HCT116 (cell line): ENCODE data around the gene TOGARAM1. TPM values are rescaled to one million over a fixed set of nuclear protein-coding genes. Genes with fewer than 3 reads are reported as not detected.

Experiments used
- ATAC-seq: fragments of 200-7000 bp; cut with Tn5 transposase; 2 replicates; pipeline ENCODE4 v1.9.1; 2020; ENCODE audit warnings: mild to moderate bottlenecking, moderate library complexity
- BruUV-seq: library from RNA; stranded (reverse); fragments of 400-500 nt; replicated peaks from 2 replicates; lab custom pipeline; 2021; lab: Mats Ljungman, UMichigan
- CTCF ChIA-PET: fragments of 300-600 bp; sonication (Branson Sonifier 250); formaldehyde crosslinking; loops from one replicate; lab custom pipeline; 2021; ENCODE audit warnings: antibody characterized with exemption; lab: Charles Lee
- POLR2A ChIA-PET: fragments of 300-600, 350-600 bp; sonication (Branson Sonifier 250); formaldehyde crosslinking; loops from one replicate; lab custom pipeline; 2021; ENCODE audit warnings: antibody characterized with exemption; lab: Charles Lee
- RAD21 ChIA-PET, 2 experiments: fragments of 300-600 bp; sonication (Branson Sonifier 250); formaldehyde crosslinking; loops; one replicate each; lab custom pipeline; 2023; ENCODE audit warnings: low total read pairs in 2 of 2; ENCODE audit not compliant: uncharacterized antibody in 2 of 2, unreplicated experiment in 2 of 2, low non-redundant PET in 1 of 2; lab: Charles Lee
- DNase-seq: peaks from one replicate; pipeline ENCODE4 v3.0.0-alpha.2; 2010; ENCODE audit warnings: low read depth, low spot score
- H2AFZ ChIP-seq: fragments of 200-600 bp; shearing (Covaris generic), sonication (generic); 2 replicates; pipeline ENCODE4 v1.6.1; 2017; ENCODE audit warnings: low read depth, mixed run types, mixed read lengths, antibody characterized with exemption, low read length; ENCODE audit not compliant: poor library complexity, severe bottlenecking
- H3K27ac ChIP-seq: 2 replicates; pipeline ENCODE4 v1.5.1; 2012; ENCODE audit warnings: low read depth, low read length
- H3K27me3 ChIP-seq: fragments of 200-600 bp; sonication (generic); 2 replicates; pipeline ENCODE4 v1.6.1; 2016; ENCODE audit warnings: mixed run types, low read length, mixed read lengths; ENCODE audit not compliant: insufficient read depth
- H3K36me3 ChIP-seq, 2 experiments: fragments of 200-500 bp in 1 of 2; fragments of 200-600 bp in 1 of 2; sonication (Bioruptor generic) in 1 of 2; sonication (generic) in 1 of 2; 2 replicates each; pipeline versions ENCODE4 v1.5.1 to v1.6.1; 2014 to 2016; ENCODE audit warnings: low read length in 2 of 2, inconsistent platforms in 1 of 2, mixed read lengths in 1 of 2, mixed run types in 1 of 2; ENCODE audit not compliant: insufficient read depth in 2 of 2, control insufficient read depth in 1 of 2
- H3K4me1 ChIP-seq, 2 experiments: fragments of 200-600 bp in 1 of 2; sonication (generic) in 1 of 2; 2 replicates each; pipeline versions ENCODE4 v1.5.1 to v1.6.1; 2012 to 2017; ENCODE audit warnings: low read length in 2 of 2, inconsistent platforms in 1 of 2, mild to moderate bottlenecking in 1 of 2, mixed read lengths in 1 of 2, mixed run types in 1 of 2, moderate library complexity in 1 of 2; ENCODE audit not compliant: insufficient read depth in 2 of 2, control insufficient read depth in 1 of 2
- H3K4me2 ChIP-seq: fragments of 200-600 bp; sonication (generic); 2 replicates; pipeline ENCODE4 v1.6.1; 2017; ENCODE audit warnings: mixed run types, low read length, mixed read lengths
- H3K4me3 ChIP-seq, 2 experiments: fragments of 200-600 bp in 1 of 2; sonication (generic) in 1 of 2; replicated peaks in 1 of 2; 2 replicates each; pipeline ENCODE4 v1.5.1; 2011 to 2016; ENCODE audit warnings: low read length in 2 of 2, control low read depth in 1 of 2, low read depth in 1 of 2, mild to moderate bottlenecking in 1 of 2, mixed read lengths in 1 of 2, mixed run types in 1 of 2
- H3K79me2 ChIP-seq: fragments of 200-600 bp; sonication (generic); 2 replicates; pipeline ENCODE4 v1.6.1; 2017; ENCODE audit warnings: mild to moderate bottlenecking, mixed run types, low read length, moderate library complexity, mixed read lengths; ENCODE audit not compliant: insufficient read depth
- H3K9ac ChIP-seq: fragments of 200-600 bp; sonication (generic); 2 replicates; pipeline ENCODE4 v1.6.1; 2016; ENCODE audit warnings: low read length, mixed read lengths
- H3K9me2 ChIP-seq: fragments of 200-600 bp; sonication (generic), shearing (Covaris generic); 2 replicates; pipeline ENCODE4 v1.6.1; 2017; ENCODE audit warnings: mixed run types, mild to moderate bottlenecking, moderate library complexity; ENCODE audit not compliant: insufficient read depth
- H3K9me3 ChIP-seq, 2 experiments: fragments of 200-500 bp in 1 of 2; fragments of 200-600 bp in 1 of 2; sonication (Bioruptor generic) in 1 of 2; sonication (generic) in 1 of 2; 2 replicates each; pipeline ENCODE4 v1.6.1; 2014 to 2017; ENCODE audit warnings: low read length in 2 of 2, mixed read lengths in 2 of 2, inconsistent platforms in 1 of 2, low read depth in 1 of 2, mild to moderate bottlenecking in 1 of 2, mixed run types in 1 of 2, moderate library complexity in 1 of 2; ENCODE audit not compliant: control insufficient read depth in 1 of 2, insufficient read depth in 1 of 2
- H4K20me1 ChIP-seq: fragments of 200-600 bp; sonication (generic), shearing (Covaris generic); 2 replicates; pipeline ENCODE4 v1.6.1; 2017; ENCODE audit warnings: mixed run types, mild to moderate bottlenecking, moderate library complexity; ENCODE audit not compliant: insufficient read depth
- CBX3 ChIP-seq: IDR thresholded peaks from 2 replicates; pipeline ENCODE4 v1.6.1; 2012; ENCODE audit warnings: low read depth
- ELF1 ChIP-seq: IDR thresholded peaks from 2 replicates; pipeline ENCODE4 v1.6.1; 2012; ENCODE audit warnings: low read depth, borderline replicate concordance
- EZH2 ChIP-seq: fragments of 200-600 bp; sonication (generic); IDR thresholded peaks from 2 replicates; pipeline ENCODE4 v1.6.1; 2017; ENCODE audit warnings: antibody characterized with exemption, mixed run types
- EZH2phosphoT487 ChIP-seq: fragments of 200-600 bp; IDR thresholded peaks from 2 replicates; pipeline ENCODE4 v1.6.1; 2018; ENCODE audit warnings: antibody characterized with exemption, borderline replicate concordance
- FOSL1 ChIP-seq: IDR thresholded peaks from 2 replicates; pipeline ENCODE4 v1.6.1; 2012; ENCODE audit warnings: low read depth
- JUND ChIP-seq: IDR thresholded peaks from 2 replicates; pipeline ENCODE4 v1.6.1; 2012
- RAD21 ChIP-seq: IDR thresholded peaks from 2 replicates; pipeline ENCODE4 v1.6.1; 2012; ENCODE audit warnings: low read depth, mild to moderate bottlenecking
- REST ChIP-seq: IDR thresholded peaks from 2 replicates; pipeline ENCODE4 v1.6.1; 2012; ENCODE audit warnings: low read depth
- SIN3A ChIP-seq: IDR thresholded peaks from 2 replicates; pipeline ENCODE4 v1.6.1; 2012; ENCODE audit warnings: low read depth
- SRF ChIP-seq: IDR thresholded peaks from 2 replicates; pipeline ENCODE4 v1.6.1; 2012; ENCODE audit warnings: low read depth
- TCF7L2 ChIP-seq: IDR thresholded peaks from 2 replicates; pipeline ENCODE4 v1.7.0; 2011; ENCODE audit warnings: borderline replicate concordance, inconsistent platforms; ENCODE audit not compliant: insufficient read depth, insufficient read length; ENCODE audit errors: extremely low read depth
- YY1 ChIP-seq: IDR thresholded peaks from 2 replicates; pipeline ENCODE4 v1.6.1; 2011; ENCODE audit warnings: low read length, low read depth, moderate library complexity, mild to moderate bottlenecking; ENCODE audit not compliant: insufficient replicate concordance; ENCODE audit errors: extremely low read depth
- ZFX ChIP-seq: fragments of 450-650 bp; IDR thresholded peaks from 2 replicates; pipeline ENCODE4 v1.6.1; 2017
- ZNF274 ChIP-seq: fragments of 200-500 bp; sonication (Bioruptor generic); IDR thresholded peaks from 2 replicates; pipeline ENCODE4 v1.6.1; 2014; ENCODE audit warnings: mild to moderate bottlenecking, low read depth, low read length, inconsistent platforms
- intact Hi-C: fragments of 100-400 bp; cut with micrococcal nuclease; formaldehyde crosslinking; loops from 2 replicates; pipeline ENCODE4 v1.10.0; 2022
- total RNA-seq: library from RNA; stranded (reverse); gene quantifications from one replicate; pipeline ENCODE4 v1.2.1, GENCODE V29; 2021; ENCODE audit not compliant: unreplicated experiment
- TF ChIP-seq, protein P1 (sequence below), 3 experiments: fragments of 200-600 bp in 1 of 3; sonication (generic) in 1 of 3; IDR thresholded peaks in 2 of 3; conservative IDR thresholded peaks in 1 of 3; 2 replicates each; pipeline ENCODE4 v1.5.1; 2012 to 2017; ENCODE audit warnings: low read depth in 2 of 3, low read length in 2 of 3, antibody characterized with exemption in 1 of 3, borderline replicate concordance in 1 of 3, control low read depth in 1 of 3, mild to moderate bottlenecking in 1 of 3, mixed read lengths in 1 of 3, mixed run types in 1 of 3, moderate library complexity in 1 of 3; ENCODE audit not compliant: insufficient read depth in 1 of 3
- TF ChIP-seq, protein P2 (sequence below): IDR thresholded peaks from 2 replicates; pipeline ENCODE4 v1.6.1; 2012
- TF ChIP-seq, protein P3 (sequence below): IDR thresholded peaks from 2 replicates; pipeline ENCODE4 v1.6.1; 2011; ENCODE audit warnings: mild to moderate bottlenecking, low read length, moderate library complexity; ENCODE audit not compliant: insufficient replicate concordance; ENCODE audit errors: extremely low read depth
- TF ChIP-seq, protein P4 (sequence below): IDR thresholded peaks from 2 replicates; pipeline ENCODE4 v1.6.1; 2012

The TOGARAM1 gene
- total RNA-seq, 1 experiment from 2014 or later: 1.9 TPM

GRCh38 chr14:45051180-45051579 lies 89.2 kb downstream of the TOGARAM1 start:
- ChIA-PET RAD21 (no interaction called here), POLR2A (no interaction called here), CTCF (no interaction called here)
- no peaks in the 10 kb centered on the region for H3K9me2 ChIP-seq
- H3K79me2 ChIP-seq: no peaks in the 10 kb centered on the region
- H3K4me3 ChIP-seq: no peak overlapping the region
- H3K9ac ChIP-seq: no peak overlapping the region
- H3K9me3 ChIP-seq: no peaks in the 10 kb centered on the region
- H4K20me1 ChIP-seq: no peaks in the 10 kb centered on the region
- no peak overlapping the region for H3K4me2 ChIP-seq
- H3K27me3 ChIP-seq: no peaks in the 10 kb centered on the region
- intact Hi-C loops: no loop called here
- TF ChIP-seq SIN3A: no peak
- no peak for TF ChIP-seq ZNF274
- no peak for TF ChIP-seq CBX3
- TF ChIP-seq SRF: no peak
- TF ChIP-seq, protein P1, sequence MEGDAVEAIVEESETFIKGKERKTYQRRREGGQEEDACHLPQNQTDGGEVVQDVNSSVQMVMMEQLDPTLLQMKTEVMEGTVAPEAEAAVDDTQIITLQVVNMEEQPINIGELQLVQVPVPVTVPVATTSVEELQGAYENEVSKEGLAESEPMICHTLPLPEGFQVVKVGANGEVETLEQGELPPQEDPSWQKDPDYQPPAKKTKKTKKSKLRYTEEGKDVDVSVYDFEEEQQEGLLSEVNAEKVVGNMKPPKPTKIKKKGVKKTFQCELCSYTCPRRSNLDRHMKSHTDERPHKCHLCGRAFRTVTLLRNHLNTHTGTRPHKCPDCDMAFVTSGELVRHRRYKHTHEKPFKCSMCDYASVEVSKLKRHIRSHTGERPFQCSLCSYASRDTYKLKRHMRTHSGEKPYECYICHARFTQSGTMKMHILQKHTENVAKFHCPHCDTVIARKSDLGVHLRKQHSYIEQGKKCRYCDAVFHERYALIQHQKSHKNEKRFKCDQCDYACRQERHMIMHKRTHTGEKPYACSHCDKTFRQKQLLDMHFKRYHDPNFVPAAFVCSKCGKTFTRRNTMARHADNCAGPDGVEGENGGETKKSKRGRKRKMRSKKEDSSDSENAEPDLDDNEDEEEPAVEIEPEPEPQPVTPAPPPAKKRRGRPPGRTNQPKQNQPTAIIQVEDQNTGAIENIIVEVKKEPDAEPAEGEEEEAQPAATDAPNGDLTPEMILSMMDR (IDR thresholded peaks at IDR 0.05 in 2 of 3, conservative IDR thresholded peaks at IDR 0.05 in 1 of 3; ENCODE audit: borderline replicate concordance in 1 of 3, insufficient read depth in 1 of 3, low read depth in 2 of 3, low read length in 2 of 3): no peak
- TF ChIP-seq, protein P2, sequence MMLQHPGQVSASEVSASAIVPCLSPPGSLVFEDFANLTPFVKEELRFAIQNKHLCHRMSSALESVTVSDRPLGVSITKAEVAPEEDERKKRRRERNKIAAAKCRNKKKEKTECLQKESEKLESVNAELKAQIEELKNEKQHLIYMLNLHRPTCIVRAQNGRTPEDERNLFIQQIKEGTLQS: no peak
- TF ChIP-seq EZH2phosphoT487: no peak
- TF ChIP-seq REST: no peak
- no peak for TF ChIP-seq RAD21
- TF ChIP-seq, protein P3, sequence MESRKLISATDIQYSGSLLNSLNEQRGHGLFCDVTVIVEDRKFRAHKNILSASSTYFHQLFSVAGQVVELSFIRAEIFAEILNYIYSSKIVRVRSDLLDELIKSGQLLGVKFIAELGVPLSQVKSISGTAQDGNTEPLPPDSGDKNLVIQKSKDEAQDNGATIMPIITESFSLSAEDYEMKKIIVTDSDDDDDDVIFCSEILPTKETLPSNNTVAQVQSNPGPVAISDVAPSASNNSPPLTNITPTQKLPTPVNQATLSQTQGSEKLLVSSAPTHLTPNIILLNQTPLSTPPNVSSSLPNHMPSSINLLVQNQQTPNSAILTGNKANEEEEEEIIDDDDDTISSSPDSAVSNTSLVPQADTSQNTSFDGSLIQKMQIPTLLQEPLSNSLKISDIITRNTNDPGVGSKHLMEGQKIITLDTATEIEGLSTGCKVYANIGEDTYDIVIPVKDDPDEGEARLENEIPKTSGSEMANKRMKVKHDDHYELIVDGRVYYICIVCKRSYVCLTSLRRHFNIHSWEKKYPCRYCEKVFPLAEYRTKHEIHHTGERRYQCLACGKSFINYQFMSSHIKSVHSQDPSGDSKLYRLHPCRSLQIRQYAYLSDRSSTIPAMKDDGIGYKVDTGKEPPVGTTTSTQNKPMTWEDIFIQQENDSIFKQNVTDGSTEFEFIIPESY: no peak
- TF ChIP-seq, protein P4, sequence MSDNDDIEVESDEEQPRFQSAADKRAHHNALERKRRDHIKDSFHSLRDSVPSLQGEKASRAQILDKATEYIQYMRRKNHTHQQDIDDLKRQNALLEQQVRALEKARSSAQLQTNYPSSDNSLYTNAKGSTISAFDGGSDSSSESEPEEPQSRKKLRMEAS: no peak
- TF ChIP-seq EZH2: no peak
- no peak for TF ChIP-seq ZFX
- no peak for TF ChIP-seq JUND
- TF ChIP-seq FOSL1: no peak
- TF ChIP-seq YY1: no peak
- no peak for TF ChIP-seq ELF1
- TF ChIP-seq TCF7L2: no peak
- no peak overlapping the region for H3K27ac ChIP-seq
- no TSS peak for BruUV-seq
- DNase-seq: no peak
- H2AFZ ChIP-seq: no peak overlapping the region
- H3K36me3 ChIP-seq: no peaks in the 10 kb centered on the region
- no peaks in the 10 kb centered on the region for H3K4me1 ChIP-seq
- ATAC-seq: no peak
